B cell (primary cell): ENCODE results near the gene CDT1.
"Not testable (repeated sequence)": the region's sequence is repeated elsewhere in the genome, so short reads cannot be mapped to it uniquely, and the experiment has no call there.

Experiments
- EZH2 ChIP-seq: IDR thresholded peaks from 2 replicates; pipeline ENCODE4 v1.6.1; 2012; ENCODE audit warnings: borderline replicate concordance, low read depth, mild to moderate bottlenecking, moderate library complexity, low read length; ENCODE audit not compliant: insufficient read depth, poor library complexity, severe bottlenecking
- TF ChIP-seq, protein P1 (sequence below): fragments of 200-600 bp; IDR thresholded peaks from one replicate; pipeline ENCODE4 v1.8.0; 2022; ENCODE audit warnings: antibody characterized with exemption, mild to moderate bottlenecking

DNA sequence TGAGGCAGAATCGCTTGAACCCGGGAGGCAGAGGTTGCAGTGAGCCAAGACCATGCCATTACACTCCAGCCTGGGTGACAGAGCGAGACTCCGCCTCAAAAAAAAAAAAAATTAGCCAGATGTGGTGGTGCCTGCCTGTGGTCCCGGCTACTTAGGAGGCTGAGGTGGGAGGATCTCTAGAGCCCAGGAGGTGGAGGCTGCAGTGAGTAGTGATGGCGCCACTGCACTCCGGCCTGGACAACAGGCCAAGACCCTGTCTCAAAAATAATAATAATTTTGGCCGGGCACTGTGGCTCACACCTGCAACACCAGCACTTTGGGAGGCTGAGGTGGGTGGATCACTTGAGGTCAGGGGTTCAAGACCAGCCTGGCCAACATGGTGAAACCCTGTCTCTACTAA lies 14.8 kb upstream of the CDT1 start:
- TF ChIP-seq, protein P1, sequence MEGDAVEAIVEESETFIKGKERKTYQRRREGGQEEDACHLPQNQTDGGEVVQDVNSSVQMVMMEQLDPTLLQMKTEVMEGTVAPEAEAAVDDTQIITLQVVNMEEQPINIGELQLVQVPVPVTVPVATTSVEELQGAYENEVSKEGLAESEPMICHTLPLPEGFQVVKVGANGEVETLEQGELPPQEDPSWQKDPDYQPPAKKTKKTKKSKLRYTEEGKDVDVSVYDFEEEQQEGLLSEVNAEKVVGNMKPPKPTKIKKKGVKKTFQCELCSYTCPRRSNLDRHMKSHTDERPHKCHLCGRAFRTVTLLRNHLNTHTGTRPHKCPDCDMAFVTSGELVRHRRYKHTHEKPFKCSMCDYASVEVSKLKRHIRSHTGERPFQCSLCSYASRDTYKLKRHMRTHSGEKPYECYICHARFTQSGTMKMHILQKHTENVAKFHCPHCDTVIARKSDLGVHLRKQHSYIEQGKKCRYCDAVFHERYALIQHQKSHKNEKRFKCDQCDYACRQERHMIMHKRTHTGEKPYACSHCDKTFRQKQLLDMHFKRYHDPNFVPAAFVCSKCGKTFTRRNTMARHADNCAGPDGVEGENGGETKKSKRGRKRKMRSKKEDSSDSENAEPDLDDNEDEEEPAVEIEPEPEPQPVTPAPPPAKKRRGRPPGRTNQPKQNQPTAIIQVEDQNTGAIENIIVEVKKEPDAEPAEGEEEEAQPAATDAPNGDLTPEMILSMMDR: not testable (repeated sequence)
- not testable (repeated sequence) for TF ChIP-seq EZH2
